DOHH2 (cell line): ENCODE measurements around the gene MTRFR.

Experiments used
- H3F3A ChIP-seq: fragments of 200-600 bp; sonication (generic), shearing (Covaris generic); 2 replicates; pipeline ENCODE4 v1.6.0; 2016; ENCODE audit warnings: antibody characterized with exemption, mild to moderate bottlenecking; ENCODE audit not compliant: control insufficient read depth, insufficient read depth
- H3K27ac ChIP-seq: fragments of 200-600 bp; sonication (generic); 2 replicates; pipeline ENCODE4 v1.5.1; 2014; ENCODE audit warnings: low read depth, mild to moderate bottlenecking, low read length, moderate library complexity
- H3K27me3 ChIP-seq: fragments of 200-600 bp; sonication (generic); 2 replicates; pipeline ENCODE4 v1.6.1; 2014; ENCODE audit warnings: mild to moderate bottlenecking, low read length, mixed read lengths; ENCODE audit not compliant: control insufficient read depth
- H3K36me3 ChIP-seq: fragments of 200-600 bp; sonication (generic); 2 replicates; pipeline ENCODE4 v1.6.1; 2014; ENCODE audit warnings: mild to moderate bottlenecking, low read length, moderate library complexity, mixed read lengths; ENCODE audit not compliant: control insufficient read depth
- H3K4me1 ChIP-seq: fragments of 200-600 bp; sonication (generic); 2 replicates; pipeline ENCODE4 v1.6.1; 2014; ENCODE audit warnings: mild to moderate bottlenecking, low read length, mixed read lengths; ENCODE audit not compliant: control insufficient read depth
- H3K4me2 ChIP-seq: fragments of 200-600 bp; sonication (generic); 2 replicates; pipeline ENCODE4 v1.6.0; 2014; ENCODE audit warnings: mild to moderate bottlenecking, low read length, moderate library complexity
- H3K4me3 ChIP-seq: fragments of 200-600 bp; sonication (generic); 2 replicates; pipeline ENCODE4 v1.5.1; 2014; ENCODE audit warnings: mild to moderate bottlenecking, low read length, mixed read lengths
- H3K79me2 ChIP-seq: fragments of 200-600 bp; sonication (generic); 2 replicates; pipeline ENCODE4 v1.6.1; 2014; ENCODE audit warnings: mild to moderate bottlenecking, low read length, mixed read lengths; ENCODE audit not compliant: control insufficient read depth
- H3K9me2 ChIP-seq: fragments of 200-600 bp; sonication (generic); replicated peaks from 2 replicates; pipeline ENCODE4 v1.6.1; 2014; ENCODE audit warnings: mild to moderate bottlenecking, low read length, mixed read lengths; ENCODE audit not compliant: control insufficient read depth
- H3K9me3 ChIP-seq: fragments of 200-600 bp; sonication (generic); 2 replicates; pipeline ENCODE4 v1.6.1; 2014; ENCODE audit warnings: antibody characterized with exemption, low read length, mixed read lengths; ENCODE audit not compliant: control insufficient read depth, insufficient read depth
- H4K20me1 ChIP-seq: fragments of 200-600 bp; sonication (generic); 2 replicates; pipeline ENCODE4 v1.6.0; 2014; ENCODE audit warnings: low read depth, mild to moderate bottlenecking, antibody characterized with exemption, low read length, moderate library complexity; ENCODE audit not compliant: control insufficient read depth, insufficient read depth
- CTCF ChIP-seq: fragments of 200-600 bp; sonication (generic); IDR thresholded peaks from one replicate; pipeline ENCODE4 v1.5.1; 2014; ENCODE audit warnings: antibody characterized with exemption, mild to moderate bottlenecking, low read depth, low read length; ENCODE audit not compliant: poor library complexity, severe bottlenecking
- EZH2phosphoT487 ChIP-seq: fragments of 200-600 bp; sonication (generic); IDR thresholded peaks from 2 replicates; pipeline ENCODE4 v1.6.1; 2017; ENCODE audit warnings: borderline replicate concordance, mild to moderate bottlenecking, antibody characterized with exemption, low read length, moderate library complexity, mixed read lengths

Gene MTRFR

GRCh38 chr12:123280971-123281370 is 47.7 kb downstream of the MTRFR start:
- no peak overlapping the region for H3K4me3 ChIP-seq
- no peak overlapping the region for H3K4me2 ChIP-seq
- no peak for TF ChIP-seq EZH2phosphoT487
- no peak for TF ChIP-seq CTCF
- no peaks in the 10 kb centered on the region for H3K36me3 ChIP-seq
- H3K4me1 ChIP-seq = peaks cover 6% of the 10 kb centered on the region
- no peaks in the 10 kb centered on the region for H3K79me2 ChIP-seq
- H3K27ac ChIP-seq = no peak overlapping the region
- H3K27me3 ChIP-seq = no peaks in the 10 kb centered on the region
- H3K9me3 ChIP-seq = no peaks in the 10 kb centered on the region
- no peaks in the 10 kb centered on the region for H4K20me1 ChIP-seq
- no peaks in the 10 kb centered on the region for H3K9me2 ChIP-seq
- no peaks in the 10 kb centered on the region for H3F3A ChIP-seq

DNA sequence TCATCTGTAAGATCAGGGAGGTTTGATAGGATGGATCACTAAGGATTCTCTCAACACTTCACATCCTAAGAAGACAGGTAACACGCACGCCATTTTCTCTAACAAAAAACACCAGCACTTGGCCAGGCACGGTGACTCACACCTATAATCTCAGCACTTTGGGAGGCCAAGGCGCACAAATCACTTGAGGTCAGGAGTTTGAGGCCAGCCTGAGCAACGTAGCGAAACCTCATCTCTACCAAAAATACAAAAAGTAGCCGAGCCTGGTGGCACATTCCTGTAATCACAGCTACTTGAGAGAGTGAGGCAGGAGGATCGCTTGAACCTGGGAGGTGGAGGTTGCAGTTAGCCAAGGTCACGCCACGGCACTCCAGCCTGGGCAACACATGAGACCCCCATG is 48.9 kb downstream of the MTRFR start:
- Histone ChIP-seq H3K27ac (no peak overlapping the region), H3K9me3 (no peaks in the 10 kb centered on the region), H3K4me3 (no peak overlapping the region), H3K79me2 (no peaks in the 10 kb centered on the region), H3K27me3 (no peaks in the 10 kb centered on the region), H3K4me1 (peaks cover 6% of the 10 kb centered on the region), H3K9me2 (no peaks in the 10 kb centered on the region), H4K20me1 (no peaks in the 10 kb centered on the region), H3F3A (no peaks in the 10 kb centered on the region), H3K36me3 (no peaks in the 10 kb centered on the region), H3K4me2 (no peak overlapping the region)
- TF ChIP-seq CTCF (no peak), EZH2phosphoT487 (no peak)

GRCh38 chr12:123283461-123283860 is 50.2 kb downstream of the MTRFR start:
- no peak overlapping the region for H3K27ac ChIP-seq
- H3K4me2 ChIP-seq = no peak overlapping the region
- no peaks in the 10 kb centered on the region for H3K79me2 ChIP-seq
- H3K4me1 ChIP-seq = peaks cover under 1% of the 10 kb centered on the region
- no peaks in the 10 kb centered on the region for H3K27me3 ChIP-seq
- no peak overlapping the region for H3K4me3 ChIP-seq
- no peaks in the 10 kb centered on the region for H4K20me1 ChIP-seq
- no peak for TF ChIP-seq CTCF
- TF ChIP-seq EZH2phosphoT487 = no peak
- no peaks in the 10 kb centered on the region for H3K36me3 ChIP-seq
- no peaks in the 10 kb centered on the region for H3K9me3 ChIP-seq
- H3K9me2 ChIP-seq = no peaks in the 10 kb centered on the region
- H3F3A ChIP-seq = no peaks in the 10 kb centered on the region

DNA sequence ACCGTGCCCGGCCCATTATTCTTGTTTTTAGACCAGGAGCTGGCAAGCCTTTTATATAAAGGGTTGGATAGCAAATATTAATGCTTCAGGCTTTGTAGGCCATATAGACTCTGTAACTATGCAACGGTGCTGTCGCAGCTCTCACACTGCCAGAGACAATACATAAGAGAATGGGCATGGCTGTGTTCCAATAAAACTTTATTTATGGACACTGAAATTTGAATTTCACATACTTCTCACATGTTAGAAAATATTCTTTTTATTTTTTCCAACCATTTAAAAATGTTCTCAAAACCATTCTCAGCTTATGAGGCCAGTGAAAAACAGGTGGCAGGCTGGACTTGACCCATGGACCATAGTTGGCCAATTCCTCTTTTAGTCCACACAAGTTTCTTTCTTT is 51.4 kb downstream of the MTRFR start:
- Histone ChIP-seq H3K79me2 (no peaks in the 10 kb centered on the region), H3K9me2 (no peaks in the 10 kb centered on the region), H3F3A (peaks cover 6% of the 10 kb centered on the region; the same call in 1 of the 2 replicates), H3K4me1 (no peaks in the 10 kb centered on the region), H3K27ac (no peak overlapping the region), H3K4me3 (no peak overlapping the region), H4K20me1 (no peaks in the 10 kb centered on the region), H3K27me3 (no peaks in the 10 kb centered on the region), H3K36me3 (no peaks in the 10 kb centered on the region), H3K9me3 (no peaks in the 10 kb centered on the region), H3K4me2 (no peak overlapping the region)
- TF ChIP-seq EZH2phosphoT487 (no peak), CTCF (no peak)
